Hepatocyte (in vitro differentiated cells): ENCODE results near the gene RNU5D-1. TPM values are rescaled to one million over a fixed set of nuclear protein-coding genes. Genes with fewer than 3 reads are reported as not detected.

Experiments
- DNase-seq: peaks from one replicate; pipeline ENCODE4 v3.0.0-alpha.2; 2016; ENCODE audit warnings: low spot score
- H2AFZ ChIP-seq: fragments of 200-600 bp; sonication (generic); 2 replicates; pipeline ENCODE4 v1.6.0; 2016; ENCODE audit warnings: antibody characterized with exemption, mild to moderate bottlenecking
- H3K27ac ChIP-seq: fragments of 200-600 bp; sonication (generic); 2 replicates; pipeline ENCODE4 v1.5.1; 2016; ENCODE audit warnings: mild to moderate bottlenecking
- H3K27me3 ChIP-seq: fragments of 200-600 bp; sonication (generic); 2 replicates; pipeline ENCODE4 v1.6.1; 2016
- H3K36me3 ChIP-seq: fragments of 200-600 bp; sonication (generic); replicated peaks from 2 replicates; pipeline ENCODE4 v1.5.1; 2016; ENCODE audit warnings: low read depth; ENCODE audit not compliant: insufficient read depth
- H3K4me1 ChIP-seq: fragments of 200-600 bp; sonication (generic); 2 replicates; pipeline ENCODE4 v1.5.1; 2016; ENCODE audit warnings: mild to moderate bottlenecking, moderate library complexity; ENCODE audit not compliant: insufficient read depth
- H3K4me2 ChIP-seq: fragments of 200-600 bp; sonication (generic); 2 replicates; pipeline ENCODE4 v1.6.0; 2016
- H3K4me3 ChIP-seq: fragments of 200-600 bp; sonication (generic); 2 replicates; pipeline ENCODE4 v1.5.1; 2016; ENCODE audit warnings: mild to moderate bottlenecking
- H3K79me2 ChIP-seq: fragments of 200-600 bp; sonication (generic); 2 replicates; pipeline ENCODE4 v1.6.0; 2017; ENCODE audit warnings: mild to moderate bottlenecking
- H3K9me2 ChIP-seq: fragments of 200-600 bp; sonication (generic); replicated peaks from 2 replicates; pipeline ENCODE4 v1.6.0; 2017; ENCODE audit warnings: mild to moderate bottlenecking; ENCODE audit not compliant: insufficient read depth
- H3K9me3 ChIP-seq: fragments of 200-600 bp; sonication (generic); 2 replicates; pipeline ENCODE4 v1.5.1; 2016; ENCODE audit warnings: low read depth, mild to moderate bottlenecking
- H4K20me1 ChIP-seq: fragments of 200-600 bp; sonication (generic); 2 replicates; pipeline ENCODE4 v1.6.0; 2016; ENCODE audit warnings: mild to moderate bottlenecking; ENCODE audit not compliant: insufficient read depth, poor library complexity, severe bottlenecking
- CTCF ChIP-seq: fragments of 200-600 bp; sonication (generic); IDR thresholded peaks from 2 replicates; pipeline ENCODE4 v1.5.1; 2016; ENCODE audit warnings: antibody characterized with exemption, mild to moderate bottlenecking; ENCODE audit not compliant: poor library complexity
- EZH2 ChIP-seq: fragments of 200-600 bp; sonication (generic); IDR thresholded peaks from 2 replicates; pipeline ENCODE4 v1.6.1; 2016; ENCODE audit warnings: antibody characterized with exemption, mild to moderate bottlenecking, borderline replicate concordance
- EZH2phosphoT487 ChIP-seq: fragments of 200-600 bp; sonication (generic); IDR thresholded peaks from one replicate; pipeline ENCODE4 v1.6.1; 2018; ENCODE audit warnings: antibody characterized with exemption, mild to moderate bottlenecking, low read depth, moderate library complexity; ENCODE audit not compliant: unreplicated experiment, severe bottlenecking
- WGBS: methylation state at CpG from one replicate; pipeline ENCODE4 v1.1.6; 2016; ENCODE audit warnings: low lambda C conversion rate; ENCODE audit errors: missing lambda C conversion rate; 5-methylcytosine and 5-hydroxymethylcytosine counted together
- polyA plus RNA-seq: library from polyadenylated mRNA; unstranded; fragments of >200 nt; fragmentation: Nextera tagmentation; extraction: Ambion mirVana; gene quantifications from 2 replicates; pipeline ENCODE4 v1.2.1, GENCODE V29; 2016
- total RNA-seq: library from RNA; depleted of rRNA; stranded (reverse); fragments of >200 nt; gene quantifications from 2 replicates; pipeline ENCODE4 v1.2.3, GENCODE V29; 2014

RNU5D-1 gene
- total and polyA plus RNA-seq, 2 experiments from 2014 or later, result not detected

- Histone ChIP-seq H3K27ac (no peak overlapping the region), H2AFZ (no peak overlapping the region), H3K9me2 (no peaks in the 10 kb centered on the region), H3K36me3 (no peaks in the 10 kb centered on the region), H3K4me2 (no peak overlapping the region), H3K79me2 (no peaks in the 10 kb centered on the region), H3K27me3 (no peaks in the 10 kb centered on the region), H3K9me3 (no peaks in the 10 kb centered on the region), H3K4me1 (no peaks in the 10 kb centered on the region), H3K4me3 (no peak overlapping the region), H4K20me1 (no peaks in the 10 kb centered on the region)
- TF ChIP-seq EZH2phosphoT487 (no peak), EZH2 (no peak), CTCF (no peak)
- 98% methylated on average over 4 of the region's 4 CpGs for WGBS
- DNase-seq, result no peak
Observed at GRCh38 chr1:44717156-44717555, 13.8 kb downstream of the RNU5D-1 start.

DNA sequence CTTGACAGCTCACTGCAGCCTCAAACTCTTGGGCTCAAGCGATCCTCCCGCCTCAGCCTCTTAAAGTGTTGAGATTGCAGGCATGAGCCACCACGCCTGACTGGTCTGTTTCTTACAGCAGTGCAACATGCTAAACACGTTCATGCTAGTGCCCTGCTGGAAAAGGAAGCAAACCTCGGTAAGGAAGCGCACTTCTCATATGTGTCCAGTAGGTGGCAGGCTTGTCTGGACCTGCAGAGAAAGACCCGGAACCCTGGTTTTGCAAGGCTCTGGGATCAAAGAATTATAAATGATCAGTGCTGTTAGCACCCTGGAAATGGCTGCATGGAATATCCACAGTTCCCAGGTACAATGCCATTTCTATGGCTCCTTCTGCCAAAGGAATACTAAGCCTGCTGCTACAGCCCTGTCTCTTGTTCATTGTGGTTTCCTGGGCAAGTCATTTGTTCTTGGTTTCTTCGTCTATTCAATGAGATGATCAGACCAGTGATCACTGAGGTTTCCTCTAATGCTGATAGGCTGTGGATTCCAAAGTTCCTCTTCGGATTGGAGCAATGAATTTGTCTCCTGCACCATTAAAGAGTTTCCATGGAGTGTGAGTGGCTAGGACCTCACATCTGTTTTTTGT, 15.9 kb downstream of the RNU5D-1 start:
- H3K79me2 ChIP-seq, result no peaks in the 10 kb centered on the region
- H3K9me3 ChIP-seq, result no peaks in the 10 kb centered on the region
- WGBS, result 20% methylated on average over 9 of the region's 9 CpGs
- H4K20me1 ChIP-seq, result no peaks in the 10 kb centered on the region
- H3K36me3 ChIP-seq, result no peaks in the 10 kb centered on the region
- no peaks in the 10 kb centered on the region for H3K27me3 ChIP-seq
- TF ChIP-seq EZH2phosphoT487, result no peak
- TF ChIP-seq EZH2, result no peak
- peak; percentile 91 for TF ChIP-seq CTCF
- no peak overlapping the region for H3K27ac ChIP-seq
- H3K4me2 ChIP-seq, result no peak overlapping the region
- H3K4me1 ChIP-seq, result no peaks in the 10 kb centered on the region
- no peaks in the 10 kb centered on the region for H3K9me2 ChIP-seq
- H2AFZ ChIP-seq, result no peak overlapping the region
- DNase-seq, result peak; percentile 86
- no peak overlapping the region for H3K4me3 ChIP-seq

DNA sequence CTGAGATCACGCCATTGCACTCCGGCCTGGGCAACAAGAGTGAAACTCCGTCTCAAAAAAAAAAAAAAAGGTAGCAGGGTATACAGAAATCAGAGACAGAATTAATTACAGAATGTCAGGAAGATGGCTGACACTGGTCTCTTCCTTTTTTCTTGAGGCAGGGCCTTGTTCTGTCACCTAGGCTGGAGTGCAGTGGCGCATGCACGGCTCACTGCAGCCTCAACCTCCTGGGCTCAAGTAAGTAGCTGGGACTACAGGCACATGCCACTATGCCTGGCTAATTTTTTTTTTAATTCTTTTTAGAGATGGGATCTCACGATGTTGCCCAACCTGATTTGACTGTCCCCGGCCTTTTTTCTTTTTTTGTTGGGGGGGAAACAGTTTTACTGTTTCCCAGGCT, 16.4 kb downstream of the RNU5D-1 start:
- TF ChIP-seq CTCF (no peak), EZH2phosphoT487 (no peak), EZH2 (no peak)
- H3K36me3 ChIP-seq, result no peaks in the 10 kb centered on the region
- H2AFZ ChIP-seq, result no peak overlapping the region
- H3K4me1 ChIP-seq, result no peaks in the 10 kb centered on the region
- H3K79me2 ChIP-seq, result no peaks in the 10 kb centered on the region
- H3K27ac ChIP-seq, result no peak overlapping the region
- no peaks in the 10 kb centered on the region for H4K20me1 ChIP-seq
- no peaks in the 10 kb centered on the region for H3K9me3 ChIP-seq
- DNase-seq, result no peak
- H3K9me2 ChIP-seq, result no peaks in the 10 kb centered on the region
- no peak overlapping the region for H3K4me3 ChIP-seq
- no peaks in the 10 kb centered on the region for H3K27me3 ChIP-seq
- WGBS, result 93% methylated on average over 7 of the region's 7 CpGs
- no peak overlapping the region for H3K4me2 ChIP-seq
